Urothelium cell line (cell line): ENCODE measurements around the gene RAB11FIP4.

Experiments used
- DNase-seq: peaks from one replicate; pipeline ENCODE4 v3.0.0; 2011; ENCODE audit warnings: low spot score, mixed read lengths
- FAIRE-seq: peaks from 2 replicates; lab custom pipeline; 2011; peaks lifted over from hg19 to GRCh38; lab: Jason Lieb, UNC

RAB11FIP4 gene

DNA sequence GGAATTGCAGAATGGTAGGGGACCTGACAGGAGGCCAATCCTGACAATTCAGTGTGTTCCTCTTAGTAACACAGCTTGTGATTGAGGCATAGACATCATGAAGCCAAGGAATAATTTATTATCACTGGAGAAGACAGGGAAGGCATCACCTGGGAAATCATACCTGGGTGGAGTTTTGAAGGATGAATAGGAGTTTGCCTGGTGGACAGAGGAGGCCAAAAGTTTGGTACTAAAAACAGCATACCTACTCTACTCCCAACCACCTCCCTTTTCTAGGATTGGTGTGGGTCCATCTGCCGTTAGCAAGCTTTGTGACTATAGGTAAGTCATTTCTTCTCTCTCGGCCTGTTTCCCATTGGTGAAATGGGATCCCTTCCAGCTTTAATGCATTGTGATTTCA, 88.0 kb downstream of the RAB11FIP4 start:
- FAIRE-seq: no peak
- DNase-seq: no peak

DNA sequence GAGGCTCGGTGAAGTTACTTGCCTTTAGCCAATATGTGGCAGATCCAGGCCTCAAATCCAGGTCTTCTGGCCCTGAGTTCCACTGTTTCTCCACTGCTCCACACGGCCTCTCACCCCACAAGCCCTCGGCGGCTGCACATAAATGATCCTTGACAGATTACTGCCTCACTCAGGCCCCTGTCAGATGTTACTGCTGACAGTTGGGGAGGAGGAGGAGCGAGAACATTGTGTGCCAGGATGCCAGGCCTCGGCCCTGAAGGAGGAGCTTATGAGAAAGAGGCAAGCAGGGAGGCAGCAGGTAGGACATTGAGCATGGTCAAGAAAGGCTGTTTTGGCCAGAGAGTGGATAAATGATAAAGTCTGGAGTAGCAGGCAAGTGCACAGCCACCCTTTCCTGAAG, 88.6 kb downstream of the RAB11FIP4 start:
- FAIRE-seq: no peak

DNA sequence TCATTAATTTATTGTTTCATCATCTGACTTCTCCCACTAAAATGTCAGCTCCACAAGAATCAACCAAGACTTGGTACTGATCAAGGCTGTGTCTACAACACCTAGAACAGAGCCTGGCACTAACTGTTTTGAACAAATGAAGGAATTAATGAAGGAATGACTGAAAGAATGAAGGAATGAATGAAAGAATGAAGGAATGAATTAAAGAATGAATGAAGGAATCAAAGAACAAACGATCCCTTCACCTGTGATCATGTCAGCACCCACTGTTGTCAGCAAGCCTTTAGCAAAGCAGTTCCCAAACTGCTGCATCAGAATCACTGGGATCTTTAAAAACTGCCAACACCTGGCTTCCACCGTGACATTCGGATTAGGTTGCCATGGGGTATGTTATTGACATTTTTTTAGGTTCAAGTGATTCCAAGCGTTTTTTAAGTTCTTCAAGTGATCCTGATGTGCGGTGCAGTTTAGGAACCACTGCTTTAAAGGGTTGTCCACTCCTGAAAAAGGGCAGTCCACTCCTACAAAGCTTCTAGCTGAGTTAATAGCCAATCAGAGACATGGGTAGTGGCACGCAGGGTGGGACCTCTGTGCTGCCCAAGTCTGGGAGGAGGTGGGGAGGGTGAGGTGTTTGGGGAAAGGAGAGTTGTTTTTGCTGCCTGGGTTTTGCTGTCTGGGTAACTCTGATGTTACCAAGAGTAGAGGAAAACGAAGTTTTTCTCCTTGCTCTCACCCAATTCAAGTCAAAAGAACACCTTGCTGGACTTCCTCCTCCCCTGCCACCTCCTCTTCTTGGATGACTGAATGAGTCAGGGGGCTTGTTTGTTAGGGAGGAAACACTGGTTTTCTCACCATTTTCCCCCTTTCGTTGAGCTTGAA, 89.7 kb downstream of the RAB11FIP4 start:
- FAIRE-seq: no peak
- DNase-seq: no peak

More for the DNA sequence above, 88.6 kb downstream of the RAB11FIP4 start:
- DNase-seq: no peak

GRCh38 chr17:31481783-31482081, 90.3 kb downstream of the RAB11FIP4 start:
- DNase-seq (no peak), FAIRE-seq (no peak)

DNA sequence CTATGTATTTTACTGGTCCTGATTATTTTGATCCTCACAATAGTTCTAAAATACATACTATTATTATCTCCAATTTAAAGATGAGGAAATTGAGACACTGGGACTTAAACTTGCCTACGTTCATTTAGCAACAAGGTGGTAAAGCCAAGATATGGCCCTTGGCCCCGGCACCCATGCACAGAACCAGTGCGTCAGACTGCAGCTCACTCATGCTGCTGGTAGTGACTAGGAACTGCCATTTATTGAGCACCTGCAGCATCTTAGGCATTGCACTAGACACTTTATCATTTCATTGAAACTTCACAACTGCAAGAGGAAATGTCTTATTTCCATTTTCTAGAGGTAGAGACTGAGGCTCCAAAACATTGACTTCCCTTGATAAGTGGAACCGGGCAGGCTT, 93.3 kb downstream of the RAB11FIP4 start:
- DNase-seq (no peak), FAIRE-seq (no peak)

DNA sequence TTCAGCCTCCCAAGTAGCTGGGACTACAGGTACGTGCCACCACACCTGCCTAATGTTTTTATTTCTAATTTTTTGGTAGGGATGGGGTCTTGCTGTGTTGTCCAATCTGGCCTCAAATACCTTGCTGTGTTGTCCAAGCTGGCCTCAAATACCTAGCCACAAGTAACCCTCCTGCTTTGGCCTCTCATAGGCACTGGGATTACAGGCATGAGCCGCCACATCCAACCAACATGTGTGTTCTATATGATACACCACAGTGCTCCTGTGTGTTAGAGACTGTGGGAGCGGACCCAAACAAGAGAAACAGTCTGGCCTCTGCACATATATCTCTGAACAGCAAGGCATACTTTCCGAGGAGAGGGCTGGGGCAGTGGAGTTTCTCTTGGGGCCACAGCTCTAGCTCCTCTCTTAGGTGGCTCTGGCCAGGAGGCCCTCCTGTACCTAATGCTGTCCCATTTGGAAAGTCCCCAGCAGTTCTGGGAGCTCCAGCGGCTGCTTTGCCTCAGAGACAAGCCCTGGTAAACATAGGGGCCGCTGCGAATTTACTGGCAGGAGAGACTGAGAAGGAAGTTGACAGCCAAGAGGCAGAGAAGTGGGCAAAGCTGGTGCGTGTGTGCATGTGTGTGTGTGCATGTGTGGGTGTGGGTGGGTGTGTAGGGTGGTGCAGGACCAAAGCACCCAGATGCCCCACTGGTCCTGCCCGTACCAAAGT, 95.0 kb downstream of the RAB11FIP4 start:
- FAIRE-seq (no peak), DNase-seq (no peak)

GRCh38 chr17:31487063-31487647, 95.7 kb downstream of the RAB11FIP4 start:
- DNase-seq: no peak
- FAIRE-seq: peak; percentile 23

DNA sequence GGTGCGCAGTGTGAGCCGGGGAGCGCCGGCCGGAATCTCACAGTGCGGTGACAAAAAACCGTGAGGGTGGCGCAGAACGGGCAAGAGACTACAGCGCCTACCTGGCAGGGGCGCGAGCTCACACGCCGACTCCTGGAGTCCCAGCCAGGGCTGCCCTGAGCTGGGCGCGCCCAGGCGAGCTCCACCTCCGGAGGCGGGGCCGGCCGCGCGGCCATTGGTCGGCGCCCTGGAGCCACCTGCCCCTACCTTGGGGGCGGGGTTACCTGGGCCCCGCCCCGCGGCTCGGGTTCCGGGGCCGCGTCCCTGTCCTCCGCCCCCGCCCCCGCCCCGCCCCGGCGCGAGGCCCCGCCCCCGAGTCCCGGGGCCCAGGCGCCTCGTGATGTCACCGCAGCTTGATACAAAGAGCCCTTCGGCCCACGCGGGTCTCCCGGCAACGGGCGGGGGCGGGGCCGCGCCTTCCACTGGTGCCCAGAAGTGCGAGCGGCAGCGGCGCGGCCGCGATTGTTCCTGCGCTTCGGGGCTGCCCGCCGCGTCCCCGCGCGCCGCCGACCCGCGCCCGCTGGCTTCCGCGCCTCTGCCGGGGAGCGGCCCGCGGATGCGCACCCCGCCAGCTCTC, 96.3 kb downstream of the RAB11FIP4 start:
- DNase-seq (peak; percentile 99), FAIRE-seq (no peak)

DNA sequence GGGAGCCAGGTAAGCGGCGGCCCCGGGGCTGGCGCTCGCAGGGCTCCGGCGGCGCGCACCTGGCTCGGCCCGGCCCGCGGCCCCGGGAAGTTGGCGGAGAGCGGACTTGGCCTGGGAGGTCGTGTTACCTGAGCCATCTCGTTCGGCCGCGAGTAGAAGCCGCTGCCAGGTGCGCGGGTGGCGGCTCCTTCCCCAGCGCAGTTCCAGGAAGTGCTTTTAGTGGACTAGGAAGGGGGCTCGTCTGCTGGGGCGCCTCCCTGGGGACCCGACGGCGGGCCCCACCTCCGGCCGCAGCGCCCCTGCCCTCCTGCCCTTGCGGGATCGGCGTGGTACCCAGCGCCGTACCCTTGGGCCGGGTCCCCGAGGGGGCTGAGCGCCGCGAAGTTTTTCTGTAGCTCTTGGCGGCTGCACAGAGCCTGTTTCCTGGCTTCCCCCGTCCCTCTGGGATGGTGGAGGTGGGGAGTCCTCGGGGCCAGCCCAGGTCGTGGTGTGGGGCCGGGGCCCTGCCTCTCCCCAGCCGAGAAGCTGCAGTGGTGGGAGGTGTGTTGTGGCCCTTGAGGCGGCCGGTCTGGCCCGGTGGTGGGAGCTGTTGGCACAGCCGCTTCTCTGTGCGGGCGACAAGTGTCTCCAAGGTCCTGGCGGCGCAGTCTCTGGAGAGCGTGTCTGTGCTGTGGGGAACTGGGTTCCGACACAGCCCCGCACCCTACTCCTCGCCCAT, 96.9 kb downstream of the RAB11FIP4 start:
- DNase-seq: no peak
- FAIRE-seq: no peak

- no peak for DNase-seq
- FAIRE-seq: no peak
Measured at GRCh38 chr17:31488982-31489294, 97.5 kb downstream of the RAB11FIP4 start.

GRCh38 chr17:31489295-31490018, 98.0 kb downstream of the RAB11FIP4 start:
- DNase-seq (no peak), FAIRE-seq (no peak)

GRCh38 chr17:31490019-31490650, 98.7 kb downstream of the RAB11FIP4 start:
- FAIRE-seq (no peak), DNase-seq (no peak)

GRCh38 chr17:31490671-31491375, 99.3 kb downstream of the RAB11FIP4 start:
- FAIRE-seq (no peak), DNase-seq (no peak)

- DNase-seq (no peak), FAIRE-seq (peak; percentile 69)
Measured at GRCh38 chr17:31491376-31492131, 100.1 kb downstream of the RAB11FIP4 start.

DNA sequence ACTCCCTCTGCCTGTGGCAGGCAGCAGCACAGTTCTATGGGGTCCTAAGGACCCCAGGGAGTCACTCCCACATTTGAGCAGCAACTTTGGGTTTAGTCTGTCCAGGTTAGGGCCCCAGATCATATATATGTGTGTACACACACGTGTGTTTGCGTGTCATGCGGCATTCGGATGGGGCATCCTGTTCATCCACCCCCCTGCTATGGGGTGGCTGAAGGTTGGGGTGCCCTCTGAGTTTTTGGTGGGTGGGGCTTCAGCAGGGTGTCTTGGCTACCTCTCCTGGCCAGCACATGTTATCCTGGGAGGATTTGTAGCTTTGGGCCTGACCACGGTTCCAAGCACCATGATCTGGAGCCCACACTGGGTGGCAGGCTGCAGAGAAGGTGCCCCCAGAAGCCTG, 100.7 kb downstream of the RAB11FIP4 start:
- DNase-seq (no peak), FAIRE-seq (no peak)

GRCh38 chr17:31492880-31493655, 101.6 kb downstream of the RAB11FIP4 start:
- FAIRE-seq: no peak

GRCh38 chr17:31493656-31494155, 102.2 kb downstream of the RAB11FIP4 start:
- FAIRE-seq (no peak), DNase-seq (no peak)

More at GRCh38 chr17:31492880-31493655, 101.6 kb downstream of the RAB11FIP4 start:
- DNase-seq: no peak
